AG20443 (cell line): ENCODE data around the gene EYS.
"Not testable (repeated sequence)": the region's sequence is repeated elsewhere in the genome, so short reads cannot be mapped to it uniquely, and the experiment has no call there.

Experiments used
- DNase-seq: peaks from one replicate; pipeline ENCODE4 v3.0.0; 2012; ENCODE audit warnings: low spot score, mixed read lengths

EYS gene

GRCh38 chr6:64476935-64477334 lies 1230.1 kb downstream of the EYS start:
- no peak for DNase-seq

- not testable (repeated sequence) for DNase-seq
Observed at GRCh38 chr6:64469405-64469804, 1237.6 kb downstream of the EYS start.

- no peak for DNase-seq
Observed at GRCh38 chr6:64467656-64468055, 1239.4 kb downstream of the EYS start.

GRCh38 chr6:64459411-64459944 lies 1247.5 kb downstream of the EYS start:
- DNase-seq = no peak

GRCh38 chr6:64448101-64448500 lies 1258.9 kb downstream of the EYS start:
- not testable (repeated sequence) for DNase-seq

GRCh38 chr6:64445038-64445437 lies 1262.0 kb downstream of the EYS start:
- DNase-seq = no peak

GRCh38 chr6:64439274-64439673 lies 1267.8 kb downstream of the EYS start:
- DNase-seq = no peak

GRCh38 chr6:64437996-64438395 lies 1269.0 kb downstream of the EYS start:
- DNase-seq = no peak

GRCh38 chr6:64429926-64430325 lies 1277.1 kb downstream of the EYS start:
- DNase-seq = no peak

- DNase-seq = no peak
Observed at GRCh38 chr6:64428186-64428585, 1278.8 kb downstream of the EYS start.

GRCh38 chr6:64415926-64416325 lies 1291.1 kb downstream of the EYS start:
- DNase-seq = no peak

GRCh38 chr6:64411226-64411625 lies 1295.8 kb downstream of the EYS start:
- peak; percentile 4 for DNase-seq

- no peak for DNase-seq
Observed at GRCh38 chr6:64409948-64410347, 1297.1 kb downstream of the EYS start.

- no peak for DNase-seq
Observed at GRCh38 chr6:64404396-64404795, 1302.6 kb downstream of the EYS start.

- no peak for DNase-seq
Observed at GRCh38 chr6:64383277-64383676, 1323.7 kb downstream of the EYS start.

- DNase-seq = no peak
Observed at GRCh38 chr6:64376394-64376793, 1330.6 kb downstream of the EYS start.

- no peak for DNase-seq
Observed at GRCh38 chr6:64357430-64357829, 1349.6 kb downstream of the EYS start.

GRCh38 chr6:64347411-64347810 lies 1359.6 kb downstream of the EYS start:
- DNase-seq = no peak

- no peak for DNase-seq
Observed at GRCh38 chr6:64335195-64335594, 1371.8 kb downstream of the EYS start.

GRCh38 chr6:64334636-64335035 lies 1372.4 kb downstream of the EYS start:
- DNase-seq = no peak

GRCh38 chr6:64330694-64331307 lies 1376.2 kb downstream of the EYS start:
- DNase-seq = no peak

- no peak for DNase-seq
Observed at GRCh38 chr6:64326939-64327338, 1380.1 kb downstream of the EYS start.

- no peak for DNase-seq
Observed at GRCh38 chr6:64325093-64325492, 1381.9 kb downstream of the EYS start.

GRCh38 chr6:64310214-64310613 lies 1396.8 kb downstream of the EYS start:
- DNase-seq = no peak
